Stimulated activated CD4-positive, alpha-beta T cell treated with anti-CD3 and anti-CD28 coated beads, TNF-alpha, amount 100 ng/mL, for 4 hours (primary cell): Measurements from ENCODE around the gene DCAF4.
"Not testable (repeated sequence)": the region's sequence is repeated elsewhere in the genome, so short reads cannot be mapped to it uniquely, and the experiment has no call there.

Experiments
- DNase-seq, 3 experiments: peaks; one replicate each; pipeline ENCODE4 v3.0.0-alpha.2; 2020; ENCODE audit warnings: low read depth in 3 of 3

DCAF4 gene

DNA sequence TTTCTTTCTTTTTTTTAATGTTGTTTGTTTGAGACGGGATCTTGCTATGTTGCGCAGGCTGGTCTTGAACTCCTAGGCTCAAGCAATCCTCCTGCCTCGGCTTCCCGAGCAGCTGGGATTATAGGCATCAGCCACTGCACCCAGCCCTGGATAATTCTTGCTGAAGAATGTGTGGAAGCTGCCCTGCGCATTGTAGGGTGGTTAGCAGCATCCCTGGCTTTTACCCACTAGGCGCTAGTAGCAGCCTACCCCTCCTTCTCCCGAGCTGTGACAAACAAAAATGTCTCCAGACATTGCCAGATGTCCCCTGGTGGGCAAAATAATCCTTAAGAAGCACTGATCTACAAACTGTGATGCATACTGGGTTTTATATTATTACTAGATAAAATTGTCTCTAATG lies 6.6 kb downstream of the DCAF4 start:
- no peak for DNase-seq

DNA sequence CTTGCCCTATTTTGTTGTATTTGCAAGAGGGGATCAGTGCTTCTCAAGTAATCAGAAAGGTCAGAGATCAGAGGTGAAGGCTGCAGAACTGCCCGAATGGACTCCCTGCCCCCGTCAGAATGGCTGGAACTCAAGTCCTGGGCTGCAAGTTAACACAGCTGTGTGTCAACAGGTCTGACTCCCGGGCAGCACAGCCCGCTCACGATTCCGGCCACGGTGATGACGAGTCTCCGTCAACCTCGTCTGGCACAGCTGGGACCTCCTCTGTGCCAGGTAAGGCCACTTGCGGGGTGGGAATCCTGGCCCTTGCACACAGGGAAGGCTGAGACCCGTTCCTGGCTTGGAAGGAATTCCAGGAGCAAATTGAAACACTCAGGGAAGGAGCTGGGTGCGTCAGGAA lies 13.4 kb downstream of the DCAF4 start:
- DNase-seq = no peak

DNA sequence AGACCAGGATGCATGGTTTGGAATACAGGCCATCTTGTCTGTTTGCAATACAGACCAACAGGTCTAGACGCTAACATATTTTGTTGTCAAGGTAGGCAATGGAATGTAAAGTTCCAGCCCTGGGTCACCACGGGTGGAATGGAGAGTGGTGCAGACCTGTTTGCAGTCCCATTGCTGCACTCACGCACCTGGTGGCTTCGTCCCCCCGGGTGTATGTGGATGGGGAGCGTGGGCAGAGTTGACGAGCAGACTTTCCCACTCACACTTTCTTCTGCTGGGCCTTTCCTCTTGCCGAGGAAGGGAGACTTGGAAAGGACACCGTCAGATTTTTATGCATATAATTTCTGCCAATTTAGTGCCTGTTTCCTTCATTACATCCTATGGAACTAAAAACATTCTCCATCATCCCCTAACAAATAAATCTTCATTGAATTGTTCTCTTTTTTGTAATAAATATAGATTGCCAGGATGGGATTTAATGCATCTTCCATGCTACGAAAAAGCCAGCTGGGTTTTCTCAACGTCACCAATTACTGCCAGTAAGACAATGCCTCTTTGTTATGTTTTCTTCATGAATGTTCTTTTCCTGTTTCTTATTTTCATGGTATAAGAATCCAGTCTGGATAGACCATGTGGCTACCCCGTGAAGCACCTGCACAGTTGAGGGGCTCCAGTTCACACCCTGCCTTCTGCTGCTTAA lies 15.2 kb downstream of the DCAF4 start:
- no peak for DNase-seq

DNA sequence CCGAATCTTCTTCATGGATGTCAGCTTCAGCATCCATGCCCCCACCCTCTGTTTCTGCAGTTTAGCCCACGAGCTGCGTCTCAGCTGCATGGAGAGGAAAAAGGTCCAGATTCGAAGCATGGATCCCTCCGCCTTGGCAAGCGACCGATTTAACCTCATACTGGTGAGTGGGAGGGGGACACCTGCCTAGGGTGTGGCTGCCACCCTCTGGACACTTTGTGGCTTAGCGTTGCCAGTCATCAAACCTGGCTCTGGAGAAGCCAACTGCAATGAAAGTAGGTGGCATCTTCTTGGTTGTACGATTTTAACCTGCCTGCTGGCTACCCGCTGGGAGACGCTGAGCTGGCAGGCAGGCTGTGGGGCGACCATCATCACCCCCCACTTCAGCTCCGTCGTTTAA lies 16.7 kb downstream of the DCAF4 start:
- no peak for DNase-seq

DNA sequence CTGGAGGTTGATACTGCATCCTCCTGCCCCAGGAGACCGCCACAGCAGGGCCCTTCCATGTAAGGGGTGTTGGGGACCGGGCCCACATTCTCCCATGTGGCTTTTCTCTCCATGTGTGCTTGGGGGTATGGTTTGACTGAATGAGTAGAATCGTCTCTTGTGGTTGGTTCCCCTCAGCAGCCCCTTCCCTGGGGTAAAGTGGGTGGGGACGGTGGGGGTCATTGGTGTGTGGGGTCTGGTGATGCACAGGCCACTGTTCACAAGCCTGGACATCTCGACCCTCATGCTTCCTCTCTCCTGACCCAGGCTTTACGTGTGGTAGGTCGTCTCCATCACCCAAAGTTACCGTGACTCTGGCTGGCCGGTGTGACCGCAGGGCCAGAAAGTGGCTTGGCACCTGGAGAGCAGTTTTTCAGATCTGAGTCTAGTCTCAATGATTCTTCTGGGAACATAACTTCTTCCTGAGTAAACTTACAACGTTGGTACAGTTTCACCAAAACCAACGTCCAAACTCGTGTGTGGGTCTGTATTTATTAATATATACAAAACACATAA lies 17.7 kb downstream of the DCAF4 start:
- no peak for DNase-seq

DNA sequence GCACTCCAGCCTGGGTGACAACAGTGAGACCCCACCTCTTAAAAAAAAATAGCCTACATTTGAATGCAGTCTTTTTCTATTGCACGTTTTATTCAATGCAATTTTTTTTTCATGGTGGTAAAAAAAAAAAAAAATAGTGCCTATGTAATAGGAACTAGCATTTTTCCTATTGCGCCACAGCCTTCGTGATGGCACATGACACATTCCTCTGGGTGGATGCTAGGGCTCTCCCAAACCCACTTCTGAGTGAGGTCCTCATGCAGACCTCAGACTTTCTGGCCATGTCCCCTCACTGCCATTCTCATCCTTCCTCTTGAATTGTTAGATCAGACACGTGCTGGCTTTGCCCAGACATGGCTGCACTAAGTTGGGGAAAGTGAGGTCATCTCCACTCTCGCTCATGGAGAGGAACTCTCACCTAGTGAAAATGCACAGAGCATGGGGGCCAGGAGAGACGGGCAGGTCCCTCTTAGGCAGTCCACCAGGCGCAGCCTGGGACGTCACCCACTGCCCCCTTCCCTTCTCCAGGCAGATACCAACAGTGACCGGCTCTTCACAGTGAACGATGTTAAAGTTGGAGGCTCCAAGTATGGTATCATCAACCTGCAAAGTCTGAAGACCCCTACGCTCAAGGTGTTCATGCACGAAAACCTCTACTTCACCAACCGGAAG lies 19.2 kb downstream of the DCAF4 start:
- no peak for DNase-seq

DNA sequence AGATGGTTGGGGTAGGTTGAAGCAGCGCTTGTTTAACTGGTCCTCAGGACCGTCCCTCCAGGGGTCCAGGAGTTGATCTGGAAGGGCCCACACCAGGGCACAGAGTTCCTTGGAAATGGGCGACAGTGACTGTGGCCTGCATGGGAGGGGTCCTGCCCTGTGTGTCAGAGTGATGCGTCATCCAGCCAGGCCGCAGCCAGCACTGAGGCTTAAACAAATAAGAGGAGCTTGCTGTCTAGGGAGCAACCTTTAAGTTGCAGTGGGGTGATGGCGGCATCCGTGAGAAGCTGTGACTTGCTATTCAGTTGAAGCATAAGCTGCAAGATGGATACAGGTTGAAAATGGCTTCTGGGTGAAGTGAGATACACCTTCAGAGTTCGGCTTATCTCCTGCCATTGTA lies 20.2 kb downstream of the DCAF4 start:
- DNase-seq = no peak

DNA sequence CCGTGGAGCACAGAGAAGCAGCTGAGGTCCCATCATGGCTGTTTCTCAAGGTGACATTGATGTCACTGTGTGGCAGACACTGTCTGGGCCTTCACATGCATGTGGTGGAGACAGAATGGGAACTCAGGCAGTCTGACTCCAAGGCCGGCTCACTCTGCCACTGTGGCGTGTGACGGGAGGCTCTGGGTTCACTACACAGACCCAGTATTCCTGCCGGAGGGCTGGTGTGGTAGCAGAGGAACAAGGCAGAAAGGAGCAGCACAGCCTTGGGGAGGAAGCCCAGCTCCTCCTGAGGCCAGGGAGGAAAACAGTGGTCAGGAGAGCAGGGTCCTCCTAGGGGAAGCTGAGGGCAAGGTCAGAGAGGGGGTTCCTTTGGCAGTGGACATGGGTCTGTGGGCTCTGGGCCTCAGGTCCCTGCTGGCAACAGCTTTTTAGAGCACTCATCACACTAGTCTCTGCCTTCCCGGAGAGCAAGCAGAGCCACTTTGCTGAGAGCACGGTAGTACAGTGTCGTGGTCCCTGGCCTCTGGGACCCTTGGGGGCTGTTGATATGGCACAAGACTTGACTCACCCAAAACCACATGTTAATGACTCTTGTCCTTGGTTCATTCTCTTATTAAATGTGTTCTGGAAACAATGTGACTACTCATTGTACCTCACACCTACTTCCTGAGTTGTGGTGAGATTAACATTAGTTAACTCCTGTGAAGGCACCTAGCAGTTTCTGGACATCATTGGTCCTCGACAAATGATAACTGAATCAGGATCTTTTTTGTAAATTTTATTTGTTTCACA lies 21.3 kb downstream of the DCAF4 start:
- DNase-seq = no peak

DNA sequence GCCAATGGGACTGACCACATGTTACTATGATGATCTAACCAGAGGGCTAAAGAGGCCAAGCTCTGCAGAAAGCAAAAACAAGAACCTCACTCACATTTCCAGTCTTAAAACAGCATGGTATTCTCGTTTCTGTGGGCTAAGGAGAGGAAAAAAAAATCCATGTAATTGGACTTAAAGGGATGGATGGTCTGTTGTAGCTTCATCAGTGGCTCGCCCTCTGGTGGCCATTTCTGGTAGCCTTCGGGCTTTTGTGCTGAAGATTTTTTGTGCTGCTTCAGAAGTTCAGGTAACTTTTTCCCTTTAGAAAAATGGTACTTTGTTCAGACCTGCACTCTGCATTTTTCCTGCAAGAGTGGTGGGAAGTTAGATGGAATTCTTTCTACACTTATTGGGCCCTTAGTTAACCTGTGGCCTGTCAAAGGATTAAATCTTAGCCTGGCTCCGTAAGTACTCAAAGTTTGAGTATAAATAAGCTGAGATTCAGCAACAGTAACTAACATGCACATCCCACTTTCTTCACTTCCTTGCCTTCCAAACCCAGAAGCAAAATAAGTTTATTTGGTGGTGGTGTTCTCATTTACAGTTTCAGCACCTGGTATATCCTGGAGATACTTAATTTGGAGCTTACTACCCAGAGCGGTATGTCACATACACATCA lies 22.3 kb downstream of the DCAF4 start:
- peak; percentile 29 to 48 (median 33) for DNase-seq

DNA sequence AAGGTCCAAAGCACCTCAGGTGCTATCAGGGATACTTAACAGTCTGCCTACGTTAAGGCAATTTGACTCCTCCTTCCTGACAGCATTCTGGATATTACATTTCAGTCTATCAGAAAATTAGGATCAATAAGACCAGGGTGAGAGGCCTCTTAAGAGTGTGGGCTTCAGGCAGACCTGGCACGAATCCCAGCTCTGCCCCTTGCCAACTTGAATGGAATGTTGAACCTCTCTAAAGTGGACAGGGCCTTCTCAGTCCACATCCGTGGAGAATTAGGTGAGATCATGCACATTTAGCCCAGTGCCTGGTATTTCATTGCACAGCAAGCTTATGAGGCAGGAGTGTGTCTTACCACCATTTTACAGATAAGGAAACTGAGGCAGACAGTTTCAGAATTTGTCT lies 25.9 kb downstream of the DCAF4 start:
- DNase-seq = no peak

DNA sequence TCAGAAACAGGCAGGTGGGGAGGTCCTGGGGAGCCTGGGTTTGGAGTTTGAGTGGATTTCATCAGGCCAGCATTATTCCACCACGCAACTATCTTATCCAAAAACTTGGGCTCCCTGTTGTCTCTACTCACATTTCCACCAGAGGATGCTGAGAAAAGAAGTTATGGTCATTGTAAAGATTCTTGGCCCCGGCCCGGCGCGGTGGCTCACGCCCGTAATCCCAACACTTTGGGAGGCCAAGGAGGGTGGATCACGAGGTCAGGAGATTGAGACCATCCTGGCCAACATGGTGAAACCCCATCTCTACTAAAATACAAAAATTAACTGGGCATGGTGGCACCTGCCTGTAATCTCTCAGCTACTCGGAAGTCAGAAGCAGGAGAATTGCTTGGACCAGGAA lies 30.5 kb downstream of the DCAF4 start:
- DNase-seq = not testable (repeated sequence)

DNA sequence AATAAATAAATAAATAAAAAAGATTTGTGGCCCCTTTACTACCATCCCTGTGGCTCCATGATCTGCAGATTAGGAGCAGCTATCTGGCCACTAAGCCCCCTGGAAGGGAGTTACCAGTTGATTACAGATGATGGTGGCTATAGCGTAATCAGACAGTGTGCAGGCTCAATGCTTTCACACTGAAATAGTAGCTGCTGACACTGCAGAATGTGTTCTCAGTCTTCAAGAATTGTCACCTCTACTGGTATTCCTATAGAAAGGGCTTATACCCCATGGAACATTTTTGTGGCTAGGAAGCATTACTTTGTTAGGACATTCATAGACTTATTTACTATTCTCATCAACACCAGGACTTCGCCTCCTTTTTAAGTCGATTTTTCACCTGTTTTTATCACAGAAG lies 30.9 kb downstream of the DCAF4 start:
- DNase-seq = no peak

DNA sequence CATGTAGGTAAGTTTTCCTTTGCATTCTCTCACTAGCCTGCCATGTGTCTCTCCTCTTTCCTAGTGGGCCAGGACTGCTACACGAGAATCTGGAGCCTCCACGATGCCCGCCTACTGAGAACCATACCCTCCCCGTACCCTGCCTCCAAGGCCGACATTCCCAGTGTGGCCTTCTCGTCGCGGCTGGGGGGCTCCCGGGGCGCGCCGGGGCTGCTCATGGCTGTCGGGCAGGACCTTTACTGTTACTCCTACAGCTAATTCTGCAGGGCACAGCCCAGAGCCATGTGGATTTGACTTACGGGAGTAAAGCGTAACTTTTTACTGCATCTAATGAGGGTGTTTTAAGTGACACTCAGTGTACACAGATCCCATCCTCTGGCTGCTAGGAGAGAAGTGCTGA lies 32.3 kb downstream of the DCAF4 start:
- DNase-seq = no peak

DNA sequence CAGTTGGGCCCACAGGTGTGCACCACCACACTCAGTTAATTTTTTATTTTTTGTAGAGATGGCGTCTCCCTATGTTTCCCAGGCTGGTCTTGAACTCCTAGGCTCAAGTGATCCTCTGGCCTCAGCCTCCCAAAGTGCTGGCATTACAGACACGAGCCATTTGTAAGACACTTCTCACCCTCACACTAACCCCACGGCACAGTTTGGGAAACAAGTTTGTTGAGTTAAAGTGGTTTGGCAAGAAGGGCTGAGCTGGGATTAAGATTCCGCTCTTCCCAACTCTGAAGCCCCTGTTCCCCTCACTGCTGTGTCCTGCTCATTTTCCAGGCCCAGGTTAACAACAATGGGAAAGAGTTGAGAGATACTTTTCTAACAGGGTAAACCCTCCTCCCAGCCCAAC lies 34.8 kb downstream of the DCAF4 start:
- DNase-seq = not testable (repeated sequence)

DNA sequence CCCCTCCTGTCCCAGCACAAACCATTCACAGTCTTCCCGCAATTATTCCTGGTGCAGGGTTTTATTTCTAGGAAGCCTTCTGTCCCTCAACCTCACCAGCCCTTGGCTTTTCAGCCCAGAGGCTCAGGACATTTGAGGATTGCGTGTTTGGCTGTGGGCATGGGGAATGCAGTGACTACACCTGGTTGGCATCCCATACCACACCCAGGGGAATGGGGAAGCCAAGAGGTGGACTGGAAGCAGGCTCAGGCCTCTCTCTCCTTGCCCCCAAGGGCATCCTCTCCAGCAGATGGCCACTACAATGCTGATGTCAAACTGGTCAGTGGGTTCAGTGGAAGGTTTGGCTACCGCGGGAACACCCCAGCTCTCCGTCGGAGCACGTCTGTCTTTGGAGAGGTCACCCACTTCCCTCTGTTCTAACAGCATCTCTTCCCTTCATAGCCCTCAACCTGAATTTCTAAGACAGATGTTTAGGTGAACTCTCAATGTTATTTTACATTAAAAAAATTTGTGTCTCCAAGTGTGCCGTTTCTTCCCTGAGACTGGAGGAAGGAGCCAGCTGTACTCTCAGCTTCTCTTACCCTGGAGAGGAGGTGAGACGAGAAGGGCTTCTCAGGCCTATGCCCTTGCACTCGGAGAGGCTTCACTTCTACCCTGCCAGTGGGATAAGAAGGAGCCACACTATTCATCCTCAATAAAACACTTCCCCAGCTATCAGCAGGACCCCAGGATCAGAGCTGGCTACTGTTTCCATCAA lies 35.5 kb downstream of the DCAF4 start:
- DNase-seq = no peak

DNA sequence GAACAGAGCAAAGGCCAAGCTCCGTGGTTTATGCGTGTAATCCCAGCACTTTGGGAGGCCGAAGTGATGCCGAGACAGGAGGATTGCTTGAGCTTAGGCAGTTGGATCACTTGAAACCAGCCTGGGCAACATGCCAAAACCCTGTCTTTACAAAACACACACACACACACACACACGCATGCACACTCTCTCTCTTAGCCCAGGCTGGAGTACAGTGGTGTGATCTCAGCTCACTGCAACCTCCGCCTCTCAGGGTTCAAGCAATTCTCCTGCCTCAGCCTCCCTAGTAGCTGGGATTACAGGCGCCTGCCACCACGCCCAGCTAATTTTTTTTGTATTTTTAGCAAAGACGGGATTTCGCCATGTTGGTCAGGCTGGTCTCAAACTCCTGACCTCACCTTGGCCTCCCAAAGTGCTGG lies 36.1 kb downstream of the DCAF4 start:
- not testable (repeated sequence) for DNase-seq

DNA sequence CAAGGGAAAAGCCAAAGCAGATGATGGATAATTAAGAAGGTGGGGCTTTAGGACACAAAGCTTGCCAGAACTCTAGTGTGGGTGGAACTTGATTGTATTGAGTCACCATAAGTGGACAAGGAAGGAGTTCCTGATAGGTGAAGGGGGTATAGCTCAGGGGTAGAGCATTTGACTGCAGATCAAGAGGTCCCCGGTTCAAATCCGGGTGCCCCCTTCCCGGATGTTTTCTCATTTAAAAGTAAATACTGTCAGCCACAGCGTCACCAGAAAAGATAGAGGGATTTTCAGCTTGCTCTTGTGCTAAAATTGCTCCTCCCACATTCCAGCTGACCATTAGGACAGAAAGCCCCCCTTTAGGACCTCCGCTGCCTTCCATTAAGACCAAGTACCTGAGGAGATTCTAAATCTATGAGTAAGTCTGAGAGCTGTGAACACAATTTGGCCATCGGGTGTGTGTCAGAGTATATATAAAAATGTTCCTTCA lies 36.6 kb downstream of the DCAF4 start:
- no peak for DNase-seq

DNA sequence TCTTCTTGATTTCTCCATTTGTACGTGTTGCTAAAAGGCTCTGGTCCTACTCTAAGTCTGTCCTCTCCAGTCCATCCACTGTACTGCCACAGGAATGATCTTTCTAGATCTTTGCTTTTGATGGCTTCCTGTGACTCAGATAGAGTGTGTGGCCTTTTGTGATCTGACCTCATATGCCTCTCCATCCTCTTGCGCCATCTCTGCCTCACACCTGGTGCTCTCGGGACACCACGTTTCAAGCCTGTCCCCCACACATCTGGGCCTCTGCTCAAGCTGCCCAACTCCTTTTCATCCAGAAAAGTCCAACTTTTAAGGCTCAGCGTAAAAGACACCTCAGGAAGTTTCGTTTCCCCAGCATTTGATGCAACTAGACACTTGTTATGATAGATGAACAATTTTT lies 39.0 kb downstream of the DCAF4 start:
- DNase-seq = no peak

DNA sequence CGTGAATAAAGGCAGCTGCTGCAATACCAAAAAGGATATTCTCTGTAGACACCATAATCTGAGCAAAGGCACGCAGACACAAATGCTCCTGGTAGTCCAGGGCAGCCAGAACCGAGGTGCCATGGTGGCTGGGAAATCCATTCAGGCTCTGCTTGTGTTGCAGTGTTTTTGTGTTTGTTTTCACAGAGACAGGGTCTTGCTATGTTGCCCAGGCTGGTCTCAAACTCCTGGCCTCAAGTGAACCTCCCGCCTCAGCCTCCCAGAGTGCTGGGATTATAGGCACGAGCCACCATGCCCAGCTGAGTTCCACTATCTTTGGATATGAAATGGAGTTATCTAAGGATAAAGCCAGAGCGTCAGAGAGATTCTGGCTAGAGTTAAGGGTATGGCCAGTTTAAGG lies 39.8 kb downstream of the DCAF4 start:
- DNase-seq = no peak

DNA sequence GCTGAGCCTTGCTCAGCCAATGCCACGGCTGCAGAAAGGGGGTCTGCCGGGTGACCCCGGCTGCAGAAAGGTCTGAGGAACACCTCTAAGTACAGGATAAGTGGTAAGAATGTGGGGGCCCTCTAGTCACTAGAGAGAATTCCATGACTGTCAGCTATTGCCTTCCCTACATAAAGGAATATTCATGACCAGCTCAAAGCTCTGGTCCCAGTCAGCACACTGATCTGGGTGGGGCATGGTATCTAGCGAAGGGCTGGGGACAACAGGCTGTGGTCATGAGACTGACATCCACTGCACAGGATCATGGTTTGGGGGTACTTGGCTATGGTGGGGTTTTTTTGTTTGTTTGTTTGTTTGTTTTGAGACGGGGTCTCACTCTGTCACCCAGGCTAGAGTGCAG lies 42.1 kb downstream of the DCAF4 start:
- DNase-seq = no peak

DNA sequence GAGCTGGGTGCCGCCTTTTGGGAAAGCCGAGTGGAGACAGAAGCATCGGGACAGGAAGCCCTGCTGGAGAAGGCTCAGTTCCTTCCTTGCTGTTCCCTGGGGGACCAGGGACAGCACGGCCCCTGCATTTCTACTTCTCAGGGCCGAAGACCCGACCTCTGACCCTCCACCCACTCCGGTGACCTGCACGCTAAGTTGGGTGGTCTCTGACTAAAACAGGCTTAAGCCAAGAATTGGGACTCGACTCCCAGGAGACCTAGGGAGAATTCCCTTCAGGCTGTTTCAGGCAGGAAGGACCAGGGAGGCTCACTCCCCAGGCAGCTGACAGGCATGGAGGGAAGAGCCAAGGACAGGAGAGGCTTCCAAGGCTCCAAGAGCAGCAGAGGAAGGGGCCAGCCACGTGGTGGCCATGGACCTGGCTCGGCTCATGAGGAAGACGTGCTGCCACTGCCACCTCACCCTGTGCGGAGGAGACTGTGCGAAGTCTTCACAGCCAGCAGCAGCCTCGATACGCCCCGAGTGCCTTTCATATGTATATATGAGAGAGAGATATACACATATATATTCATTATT lies 43.9 kb downstream of the DCAF4 start:
- DNase-seq = no peak
